ENCODE measurements around the gene MFSD6L. TPM values are rescaled to one million over a fixed set of nuclear protein-coding genes. Genes with fewer than 3 reads are reported as not detected.

The MFSD6L gene
- total RNA-seq, 4 donors from 2014 or later = 0.17 to 0.22 TPM; not detected in 2

DNA sequence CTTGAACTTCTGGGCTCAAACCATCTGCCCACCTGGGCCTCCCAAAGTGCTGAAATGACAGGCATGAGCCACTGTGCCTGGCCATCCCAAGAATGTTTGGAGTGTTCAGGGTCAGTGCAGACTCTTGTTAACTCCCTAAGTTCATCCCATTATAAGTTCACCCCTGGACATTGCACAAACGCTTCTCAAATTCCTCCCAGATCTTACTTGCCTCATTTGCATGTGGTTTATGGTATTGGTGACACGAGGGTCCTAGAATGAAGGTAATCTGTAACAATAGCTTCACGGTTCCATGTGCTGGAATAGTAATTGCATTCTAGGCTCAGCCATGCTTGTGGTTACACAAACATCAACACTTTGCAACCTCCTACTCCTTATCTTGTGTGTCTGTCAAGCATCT lies 49.5 kb downstream of the MFSD6L start:
- TF ChIP-seq, protein P1, sequence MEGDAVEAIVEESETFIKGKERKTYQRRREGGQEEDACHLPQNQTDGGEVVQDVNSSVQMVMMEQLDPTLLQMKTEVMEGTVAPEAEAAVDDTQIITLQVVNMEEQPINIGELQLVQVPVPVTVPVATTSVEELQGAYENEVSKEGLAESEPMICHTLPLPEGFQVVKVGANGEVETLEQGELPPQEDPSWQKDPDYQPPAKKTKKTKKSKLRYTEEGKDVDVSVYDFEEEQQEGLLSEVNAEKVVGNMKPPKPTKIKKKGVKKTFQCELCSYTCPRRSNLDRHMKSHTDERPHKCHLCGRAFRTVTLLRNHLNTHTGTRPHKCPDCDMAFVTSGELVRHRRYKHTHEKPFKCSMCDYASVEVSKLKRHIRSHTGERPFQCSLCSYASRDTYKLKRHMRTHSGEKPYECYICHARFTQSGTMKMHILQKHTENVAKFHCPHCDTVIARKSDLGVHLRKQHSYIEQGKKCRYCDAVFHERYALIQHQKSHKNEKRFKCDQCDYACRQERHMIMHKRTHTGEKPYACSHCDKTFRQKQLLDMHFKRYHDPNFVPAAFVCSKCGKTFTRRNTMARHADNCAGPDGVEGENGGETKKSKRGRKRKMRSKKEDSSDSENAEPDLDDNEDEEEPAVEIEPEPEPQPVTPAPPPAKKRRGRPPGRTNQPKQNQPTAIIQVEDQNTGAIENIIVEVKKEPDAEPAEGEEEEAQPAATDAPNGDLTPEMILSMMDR (IDR thresholded peaks at IDR 0.05; ENCODE audit: low read depth) = no peak

DNA sequence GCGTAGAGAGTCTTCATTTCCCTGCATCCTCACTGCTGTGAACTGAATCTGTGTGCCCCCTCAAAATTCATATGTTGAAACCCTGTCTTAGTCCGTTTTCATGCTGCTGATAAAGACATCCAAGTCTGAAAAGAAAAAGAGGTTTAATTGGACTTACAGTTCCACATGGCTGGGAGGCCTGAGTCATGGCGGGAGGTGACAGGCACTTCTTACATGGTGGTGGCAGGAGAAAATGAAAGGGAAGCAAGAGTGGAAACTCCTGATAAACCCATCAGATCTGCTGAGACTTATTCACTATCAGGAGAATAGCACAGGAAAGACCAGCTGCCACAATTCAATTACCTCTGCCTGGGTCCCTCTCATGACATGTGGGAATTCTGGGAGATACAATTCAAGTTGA lies 51.4 kb downstream of the MFSD6L start:
- TF ChIP-seq, protein P1 (IDR thresholded peaks at IDR 0.05; ENCODE audit: low read depth) = no peak

Other genes starting within 250 kb of the MFSD6L start
- gene MYH10, start 168.6 kb downstream of the MFSD6L start, total RNA-seq = 10 to 100 TPM; 39.8 to 70.6 (median 47.9) TPM
- gene CCDC42, start 54.5 kb downstream of the MFSD6L start, total RNA-seq = not detected
- gene SPDYE4, start 40.8 kb downstream of the MFSD6L start, total RNA-seq = not detected
- gene PIK3R6, start 68.3 kb upstream of the MFSD6L start, total RNA-seq = 1 to 10 TPM; 2.0 to 3.7 (median 2.4) TPM
- 10 to 100 TPM; 12.2 to 56.9 (median 25.5) TPM for gene PIK3R5, start 166.3 kb upstream of the MFSD6L start, total RNA-seq
- 1 to 10 TPM in 3 of 4 donors, under 1 TPM in 1; 0.85 to 7.9 (median 3.2) TPM for gene NTN1, start 222.1 kb upstream of the MFSD6L start, total RNA-seq